HepG2 (cell line): ENCODE data around the gene CREB1. TPM values are rescaled to one million over a fixed set of nuclear protein-coding genes. Genes with fewer than 3 reads are reported as not detected.
A peak's percentile ranks its signal among the peaks of the same experiment; 100 is the strongest.

ENCODE experiments used
- ERF ChIP-seq: IDR thresholded peaks from 2 replicates; pipeline ENCODE4 v1.6.1; 2018; ENCODE audit warnings: missing biosample characterization, missing genetic modification reagents
- MTF2 ChIP-seq: sonication (generic); formaldehyde crosslinking; IDR thresholded peaks from 2 replicates; pipeline ENCODE4 v1.5.0; 2020; ENCODE audit warnings: missing genetic modification reagents, borderline replicate concordance
- RFX1 ChIP-seq: fragments of 450-650 bp; IDR thresholded peaks from 2 replicates; pipeline ENCODE4 v1.6.1; 2017
- SOX5 ChIP-seq: IDR thresholded peaks from 2 replicates; pipeline ENCODE4 v1.6.1; 2016; ENCODE audit warnings: borderline replicate concordance
- ZNF207 ChIP-seq: fragments of 450-650 bp; IDR thresholded peaks from 2 replicates; pipeline ENCODE4 v1.6.1; 2016; ENCODE audit warnings: antibody characterized with exemption, borderline replicate concordance
- ZNF350 ChIP-seq: sonication (generic); formaldehyde crosslinking; IDR thresholded peaks from 2 replicates; pipeline ENCODE4 v1.4.0; 2020; ENCODE audit warnings: mild to moderate bottlenecking, low read depth, missing genetic modification reagents, borderline replicate concordance
- ZNF589 ChIP-seq: sonication (generic); formaldehyde crosslinking; conservative IDR thresholded peaks from 2 replicates; pipeline ENCODE4 v1.8.0; 2022; ENCODE audit warnings: mild to moderate bottlenecking, moderate library complexity, missing genetic modification reagents
- ZNF614 ChIP-seq: IDR thresholded peaks from 2 replicates; pipeline ENCODE4 v1.6.1; 2018; ENCODE audit warnings: missing biosample characterization, missing genetic modification reagents, inconsistent platforms, borderline replicate concordance
- ZSCAN29 ChIP-seq: sonication (generic); formaldehyde crosslinking; conservative IDR thresholded peaks from 2 replicates; pipeline ENCODE4 v1.4.0; 2020; ENCODE audit warnings: mild to moderate bottlenecking, missing genetic modification reagents
- polyA plus RNA-seq, 8 experiments: library from polyadenylated mRNA; depleted of rRNA in 3 of 8; stranded (reverse) in 7 of 8; unstranded in 1 of 8; fragments of >200 nt; fragmentation: Illumina TruSeq in 4 of 8; extraction: Trizol in 4 of 8; gene quantifications; 2 replicates each; pipeline versions ENCODE4 v1.2.1 to v1.2.3, GENCODE V29; 2011 to 2016; ENCODE audit warnings: low read depth in 4 of 8, missing spikeins in 1 of 8, mixed read lengths in 1 of 8; ENCODE audit not compliant: insufficient read depth in 1 of 8
- total RNA-seq, 5 experiments: library from RNA; depleted of rRNA; stranded (reverse); fragments of >200 nt; fragmentation: Illumina TruSeq; extraction: Trizol; gene quantifications; 2 replicates each; pipeline ENCODE4 v1.2.3, GENCODE V29; 2016; ENCODE audit warnings: low read depth in 1 of 5
- TF ChIP-seq, protein P1 (sequence below): IDR thresholded peaks from 2 replicates; pipeline ENCODE4 v1.6.1; 2012; ENCODE audit warnings: low read depth, low read length, improper control_type of control experiment
- TF ChIP-seq, protein P2 (sequence below), 2 experiments: fragments of 450-650 bp in 1 of 2; sonication (generic) in 1 of 2; formaldehyde crosslinking in 1 of 2; IDR thresholded peaks; 2 replicates each; pipeline versions ENCODE4 v1.6.1 to v1.8.0; 2016 to 2022; ENCODE audit warnings: antibody characterized with exemption in 1 of 2, mild to moderate bottlenecking in 1 of 2, missing genetic modification reagents in 1 of 2
- TF ChIP-seq, protein P3 (sequence below): sonication (generic); formaldehyde crosslinking; IDR thresholded peaks from 2 replicates; pipeline ENCODE4 v1.4.0; 2020; ENCODE audit warnings: missing genetic modification reagents, borderline replicate concordance

The CREB1 gene
- total and polyA plus RNA-seq, 2 of the 13 experiments (the other 11 are each of a cell fraction or from before 2014, with no cell fraction given) = 51.8 to 51.9 TPM

DNA sequence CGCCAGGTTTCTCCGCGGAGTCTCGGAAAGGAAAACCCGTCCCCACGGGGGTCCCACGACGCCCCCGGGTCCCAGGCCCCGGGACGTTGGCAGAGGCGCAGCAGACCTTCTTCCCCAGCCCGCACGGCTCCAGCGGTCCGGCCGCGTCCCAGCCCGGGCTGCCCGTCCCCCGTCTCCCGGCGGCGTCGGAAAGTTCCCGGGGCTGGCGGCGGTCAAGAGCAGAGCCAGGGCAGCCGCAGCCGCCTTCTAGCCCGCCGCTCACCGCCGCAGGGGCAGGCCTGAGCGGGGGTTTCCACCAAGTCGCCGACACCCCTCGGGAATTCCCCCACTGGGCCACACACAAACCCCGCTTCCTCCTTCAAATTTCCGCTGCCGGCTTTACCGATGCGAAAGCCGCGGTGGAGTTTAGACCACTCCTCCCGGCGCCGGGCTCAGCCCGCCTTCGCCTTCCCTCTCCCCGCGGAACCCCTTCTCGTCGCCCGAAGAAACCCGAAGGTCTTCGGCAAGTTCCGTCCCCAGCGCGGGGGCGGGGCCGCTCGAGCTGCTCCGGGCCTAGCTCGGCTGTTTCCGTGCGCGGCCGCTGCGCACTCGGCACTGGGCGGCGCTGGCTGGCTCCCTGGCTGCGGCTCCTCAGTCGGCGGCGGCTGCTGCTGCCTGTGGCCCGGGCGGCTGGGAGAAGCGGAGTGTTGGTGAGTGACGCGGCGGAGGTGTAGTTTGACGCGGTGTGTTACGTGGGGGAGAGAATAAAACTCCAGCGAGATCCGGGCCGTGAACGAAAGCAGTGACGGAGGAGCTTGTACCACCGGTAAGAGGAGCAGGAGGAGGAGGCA lies at the start of gene CREB1 (continued):
- TF ChIP-seq, protein P1, sequence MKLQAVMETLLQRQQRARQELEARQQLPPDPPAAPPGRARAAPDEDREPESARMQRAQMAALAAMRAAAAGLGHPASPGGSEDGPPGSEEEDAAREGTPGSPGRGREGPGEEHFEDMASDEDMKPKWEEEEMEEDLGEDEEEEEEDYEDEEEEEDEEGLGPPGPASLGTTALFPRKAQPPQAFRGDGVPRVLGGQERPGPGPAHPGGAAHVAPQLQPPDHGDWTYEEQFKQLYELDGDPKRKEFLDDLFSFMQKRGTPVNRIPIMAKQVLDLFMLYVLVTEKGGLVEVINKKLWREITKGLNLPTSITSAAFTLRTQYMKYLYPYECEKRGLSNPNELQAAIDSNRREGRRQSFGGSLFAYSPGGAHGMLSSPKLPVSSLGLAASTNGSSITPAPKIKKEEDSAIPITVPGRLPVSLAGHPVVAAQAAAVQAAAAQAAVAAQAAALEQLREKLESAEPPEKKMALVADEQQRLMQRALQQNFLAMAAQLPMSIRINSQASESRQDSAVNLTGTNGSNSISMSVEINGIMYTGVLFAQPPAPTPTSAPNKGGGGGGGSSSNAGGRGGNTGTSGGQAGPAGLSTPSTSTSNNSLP = no peak
- no peak for TF ChIP-seq ZNF207
- peak; percentile 99 for TF ChIP-seq MTF2 (CRISPR knock-in tag)
- TF ChIP-seq ZNF614 (CRISPR knock-in tag) = peak; percentile 77
- TF ChIP-seq ZNF589 (CRISPR knock-in tag) = peak; percentile 62; the same call in 1 of the 2 replicates
- peak; percentile 86; the same call in 1 of the 2 replicates for TF ChIP-seq ERF (CRISPR knock-in tag)
- peak; percentile 15; the same call in 1 of the 2 replicates for TF ChIP-seq ZNF350
- TF ChIP-seq SOX5 (CRISPR knock-in tag) = no peak
- TF ChIP-seq, protein P2, sequence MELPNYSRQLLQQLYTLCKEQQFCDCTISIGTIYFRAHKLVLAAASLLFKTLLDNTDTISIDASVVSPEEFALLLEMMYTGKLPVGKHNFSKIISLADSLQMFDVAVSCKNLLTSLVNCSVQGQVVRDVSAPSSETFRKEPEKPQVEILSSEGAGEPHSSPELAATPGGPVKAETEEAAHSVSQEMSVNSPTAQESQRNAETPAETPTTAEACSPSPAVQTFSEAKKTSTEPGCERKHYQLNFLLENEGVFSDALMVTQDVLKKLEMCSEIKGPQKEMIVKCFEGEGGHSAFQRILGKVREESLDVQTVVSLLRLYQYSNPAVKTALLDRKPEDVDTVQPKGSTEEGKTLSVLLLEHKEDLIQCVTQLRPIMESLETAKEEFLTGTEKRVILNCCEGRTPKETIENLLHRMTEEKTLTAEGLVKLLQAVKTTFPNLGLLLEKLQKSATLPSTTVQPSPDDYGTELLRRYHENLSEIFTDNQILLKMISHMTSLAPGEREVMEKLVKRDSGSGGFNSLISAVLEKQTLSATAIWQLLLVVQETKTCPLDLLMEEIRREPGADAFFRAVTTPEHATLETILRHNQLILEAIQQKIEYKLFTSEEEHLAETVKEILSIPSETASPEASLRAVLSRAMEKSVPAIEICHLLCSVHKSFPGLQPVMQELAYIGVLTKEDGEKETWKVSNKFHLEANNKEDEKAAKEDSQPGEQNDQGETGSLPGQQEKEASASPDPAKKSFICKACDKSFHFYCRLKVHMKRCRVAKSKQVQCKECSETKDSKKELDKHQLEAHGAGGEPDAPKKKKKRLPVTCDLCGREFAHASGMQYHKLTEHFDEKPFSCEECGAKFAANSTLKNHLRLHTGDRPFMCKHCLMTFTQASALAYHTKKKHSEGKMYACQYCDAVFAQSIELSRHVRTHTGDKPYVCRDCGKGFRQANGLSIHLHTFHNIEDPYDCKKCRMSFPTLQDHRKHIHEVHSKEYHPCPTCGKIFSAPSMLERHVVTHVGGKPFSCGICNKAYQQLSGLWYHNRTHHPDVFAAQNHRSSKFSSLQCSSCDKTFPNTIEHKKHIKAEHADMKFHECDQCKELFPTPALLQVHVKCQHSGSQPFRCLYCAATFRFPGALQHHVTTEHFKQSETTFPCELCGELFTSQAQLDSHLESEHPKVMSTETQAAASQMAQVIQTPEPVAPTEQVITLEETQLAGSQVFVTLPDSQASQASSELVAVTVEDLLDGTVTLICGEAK (IDR thresholded peaks at IDR 0.05) = no peak
- TF ChIP-seq, protein P2 (CRISPR knock-in tag; IDR thresholded peaks at IDR 0.05) = no peak; the same call in none of the 2 replicates
- TF ChIP-seq RFX1 = no peak
- peak; percentile 94 for TF ChIP-seq ZSCAN29
- TF ChIP-seq, protein P3, sequence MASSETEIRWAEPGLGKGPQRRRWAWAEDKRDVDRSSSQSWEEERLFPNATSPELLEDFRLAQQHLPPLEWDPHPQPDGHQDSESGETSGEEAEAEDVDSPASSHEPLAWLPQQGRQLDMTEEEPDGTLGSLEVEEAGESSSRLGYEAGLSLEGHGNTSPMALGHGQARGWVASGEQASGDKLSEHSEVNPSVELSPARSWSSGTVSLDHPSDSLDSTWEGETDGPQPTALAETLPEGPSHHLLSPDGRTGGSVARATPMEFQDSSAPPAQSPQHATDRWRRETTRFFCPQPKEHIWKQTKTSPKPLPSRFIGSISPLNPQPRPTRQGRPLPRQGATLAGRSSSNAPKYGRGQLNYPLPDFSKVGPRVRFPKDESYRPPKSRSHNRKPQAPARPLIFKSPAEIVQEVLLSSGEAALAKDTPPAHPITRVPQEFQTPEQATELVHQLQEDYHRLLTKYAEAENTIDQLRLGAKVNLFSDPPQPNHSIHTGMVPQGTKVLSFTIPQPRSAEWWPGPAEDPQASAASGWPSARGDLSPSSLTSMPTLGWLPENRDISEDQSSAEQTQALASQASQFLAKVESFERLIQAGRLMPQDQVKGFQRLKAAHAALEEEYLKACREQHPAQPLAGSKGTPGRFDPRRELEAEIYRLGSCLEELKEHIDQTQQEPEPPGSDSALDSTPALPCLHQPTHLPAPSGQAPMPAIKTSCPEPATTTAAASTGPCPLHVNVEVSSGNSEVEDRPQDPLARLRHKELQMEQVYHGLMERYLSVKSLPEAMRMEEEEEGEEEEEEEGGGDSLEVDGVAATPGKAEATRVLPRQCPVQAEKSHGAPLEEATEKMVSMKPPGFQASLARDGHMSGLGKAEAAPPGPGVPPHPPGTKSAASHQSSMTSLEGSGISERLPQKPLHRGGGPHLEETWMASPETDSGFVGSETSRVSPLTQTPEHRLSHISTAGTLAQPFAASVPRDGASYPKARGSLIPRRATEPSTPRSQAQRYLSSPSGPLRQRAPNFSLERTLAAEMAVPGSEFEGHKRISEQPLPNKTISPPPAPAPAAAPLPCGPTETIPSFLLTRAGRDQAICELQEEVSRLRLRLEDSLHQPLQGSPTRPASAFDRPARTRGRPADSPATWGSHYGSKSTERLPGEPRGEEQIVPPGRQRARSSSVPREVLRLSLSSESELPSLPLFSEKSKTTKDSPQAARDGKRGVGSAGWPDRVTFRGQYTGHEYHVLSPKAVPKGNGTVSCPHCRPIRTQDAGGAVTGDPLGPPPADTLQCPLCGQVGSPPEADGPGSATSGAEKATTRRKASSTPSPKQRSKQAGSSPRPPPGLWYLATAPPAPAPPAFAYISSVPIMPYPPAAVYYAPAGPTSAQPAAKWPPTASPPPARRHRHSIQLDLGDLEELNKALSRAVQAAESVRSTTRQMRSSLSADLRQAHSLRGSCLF (CRISPR knock-in tag) = 0 out of 2 replicates have a peak, but pooled peaks have one; percentile 45
